Progenitor cell of endocrine pancreas (in vitro differentiated cells): ENCODE measurements around the gene IL20RA. TPM values are rescaled to one million over a fixed set of nuclear protein-coding genes. Genes with fewer than 3 reads are reported as not detected.

ENCODE experiments used
- DNase-seq: peaks from one replicate; pipeline ENCODE4 v3.0.0; 2021; ENCODE audit warnings: low spot score; ENCODE audit not compliant: unreplicated experiment
- H3K27ac Mint-ChIP-seq: 2 replicates; pipeline ENCODE4 v1.8.0; 2021; ENCODE audit warnings: mild to moderate bottlenecking, moderate library complexity, mixed read lengths
- H3K27me3 Mint-ChIP-seq: 2 replicates; pipeline ENCODE4 v1.8.0; 2021; ENCODE audit warnings: mixed read lengths
- H3K36me3 Mint-ChIP-seq: 2 replicates; pipeline ENCODE4 v1.8.0; 2022; ENCODE audit warnings: mixed read lengths; ENCODE audit not compliant: insufficient read depth
- H3K4me1 Mint-ChIP-seq: 2 replicates; pipeline ENCODE4 v1.8.0; 2021; ENCODE audit warnings: low read depth, mixed read lengths
- H3K4me3 Mint-ChIP-seq: 2 replicates; pipeline ENCODE4 v1.8.0; 2021; ENCODE audit warnings: low read depth, mild to moderate bottlenecking, moderate library complexity, mixed read lengths
- H3K9me3 Mint-ChIP-seq: 2 replicates; pipeline ENCODE4 v1.8.0; 2021; ENCODE audit warnings: low read depth, mixed read lengths
- total RNA-seq: library from RNA; stranded (reverse); gene quantifications from 2 replicates; pipeline ENCODE4 v1.2.1, GENCODE V29; 2021
- TF ChIP-seq, protein P1 (sequence below): fragments of 200-600 bp; sonication (generic); IDR thresholded peaks from one replicate; pipeline ENCODE4 v1.5.0; 2021; ENCODE audit warnings: antibody characterized with exemption, mild to moderate bottlenecking; ENCODE audit not compliant: unreplicated experiment

Gene IL20RA
- total RNA-seq, 1 donor from 2014 or later, result 0.84 TPM

GRCh38 chr6:136967876-136968752, 76.7 kb downstream of the IL20RA start:
- DNase-seq, result peak; percentile 51
- Mint-ChIP-seq H3K36me3 (no peaks in the 10 kb centered on the region), H3K4me3 (no peak overlapping the region), H3K27ac (no peak overlapping the region), H3K27me3 (no peaks in the 10 kb centered on the region), H3K4me1 (peaks cover 1% of the 10 kb centered on the region), H3K9me3 (no peaks in the 10 kb centered on the region)
- TF ChIP-seq, protein P1, sequence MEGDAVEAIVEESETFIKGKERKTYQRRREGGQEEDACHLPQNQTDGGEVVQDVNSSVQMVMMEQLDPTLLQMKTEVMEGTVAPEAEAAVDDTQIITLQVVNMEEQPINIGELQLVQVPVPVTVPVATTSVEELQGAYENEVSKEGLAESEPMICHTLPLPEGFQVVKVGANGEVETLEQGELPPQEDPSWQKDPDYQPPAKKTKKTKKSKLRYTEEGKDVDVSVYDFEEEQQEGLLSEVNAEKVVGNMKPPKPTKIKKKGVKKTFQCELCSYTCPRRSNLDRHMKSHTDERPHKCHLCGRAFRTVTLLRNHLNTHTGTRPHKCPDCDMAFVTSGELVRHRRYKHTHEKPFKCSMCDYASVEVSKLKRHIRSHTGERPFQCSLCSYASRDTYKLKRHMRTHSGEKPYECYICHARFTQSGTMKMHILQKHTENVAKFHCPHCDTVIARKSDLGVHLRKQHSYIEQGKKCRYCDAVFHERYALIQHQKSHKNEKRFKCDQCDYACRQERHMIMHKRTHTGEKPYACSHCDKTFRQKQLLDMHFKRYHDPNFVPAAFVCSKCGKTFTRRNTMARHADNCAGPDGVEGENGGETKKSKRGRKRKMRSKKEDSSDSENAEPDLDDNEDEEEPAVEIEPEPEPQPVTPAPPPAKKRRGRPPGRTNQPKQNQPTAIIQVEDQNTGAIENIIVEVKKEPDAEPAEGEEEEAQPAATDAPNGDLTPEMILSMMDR, result peak; percentile 72

GRCh38 chr6:136964398-136964797, 80.4 kb downstream of the IL20RA start:
- no peak for DNase-seq
- Mint-ChIP-seq H3K4me1 (peaks cover 18% of the 10 kb centered on the region), H3K4me3 (no peak overlapping the region), H3K36me3 (no peaks in the 10 kb centered on the region), H3K9me3 (no peaks in the 10 kb centered on the region), H3K27me3 (no peaks in the 10 kb centered on the region), H3K27ac (no peak overlapping the region)
- TF ChIP-seq, protein P1, result no peak

DNA sequence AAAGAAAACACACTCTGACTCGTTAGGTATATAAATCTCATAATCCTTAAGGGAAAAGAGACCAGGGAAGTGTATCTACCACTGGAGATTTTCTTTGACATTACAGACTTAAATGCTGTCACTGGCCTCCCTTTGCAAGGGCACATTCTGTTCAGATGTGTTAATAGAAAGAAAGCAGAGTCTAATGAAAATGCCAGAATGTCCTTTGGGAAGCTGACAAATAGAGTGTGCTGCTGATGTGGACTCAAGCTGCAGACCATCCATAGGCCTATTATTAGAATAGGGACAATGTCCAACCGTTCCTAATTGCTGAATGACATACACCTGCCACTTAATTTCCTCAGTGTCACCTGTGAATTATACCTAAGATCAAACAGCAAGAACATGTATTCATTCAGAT, 81.5 kb downstream of the IL20RA start:
- Mint-ChIP-seq H3K27me3 (no peaks in the 10 kb centered on the region), H3K4me3 (no peak overlapping the region), H3K9me3 (no peaks in the 10 kb centered on the region), H3K27ac (no peak overlapping the region), H3K4me1 (peaks cover 25% of the 10 kb centered on the region), H3K36me3 (no peaks in the 10 kb centered on the region)
- DNase-seq, result no peak
- TF ChIP-seq, protein P1, result no peak

- no peaks in the 10 kb centered on the region for H3K9me3 Mint-ChIP-seq
- H3K36me3 Mint-ChIP-seq, result no peaks in the 10 kb centered on the region
- no peak for DNase-seq
- H3K27ac Mint-ChIP-seq, result no peak overlapping the region
- H3K4me3 Mint-ChIP-seq, result no peak overlapping the region
- H3K27me3 Mint-ChIP-seq, result no peaks in the 10 kb centered on the region
- peaks cover 24% of the 10 kb centered on the region for H3K4me1 Mint-ChIP-seq
- TF ChIP-seq, protein P1, result no peak
Measured at GRCh38 chr6:136962661-136963060, 82.1 kb downstream of the IL20RA start.

- H3K4me1 Mint-ChIP-seq, result peaks cover 27% of the 10 kb centered on the region
- no peak overlapping the region for H3K4me3 Mint-ChIP-seq
- TF ChIP-seq, protein P1, result no peak
- no peaks in the 10 kb centered on the region for H3K9me3 Mint-ChIP-seq
- no peak for DNase-seq
- H3K36me3 Mint-ChIP-seq, result no peaks in the 10 kb centered on the region
- no peak overlapping the region for H3K27ac Mint-ChIP-seq
- no peaks in the 10 kb centered on the region for H3K27me3 Mint-ChIP-seq
Measured at GRCh38 chr6:136961848-136962247, 82.9 kb downstream of the IL20RA start.
